GM19467 (cell line): ENCODE measurements around the gene MECP2.
"Not testable (repeated sequence)": the region's sequence is repeated elsewhere in the genome, so short reads cannot be mapped to it uniquely, and the experiment has no call there.

ENCODE experiments used
- ATAC-seq: cut with Tn5 transposase; IDR thresholded peaks from one replicate; pipeline ENCODE4 v1.9.1; 2021; ENCODE audit warnings: mild to moderate bottlenecking, moderate library complexity; ENCODE audit not compliant: unreplicated experiment

MECP2 gene

GRCh38 chrX:154000051-154000450 is 97.5 kb downstream of the MECP2 start:
- no peak for ATAC-seq

DNA sequence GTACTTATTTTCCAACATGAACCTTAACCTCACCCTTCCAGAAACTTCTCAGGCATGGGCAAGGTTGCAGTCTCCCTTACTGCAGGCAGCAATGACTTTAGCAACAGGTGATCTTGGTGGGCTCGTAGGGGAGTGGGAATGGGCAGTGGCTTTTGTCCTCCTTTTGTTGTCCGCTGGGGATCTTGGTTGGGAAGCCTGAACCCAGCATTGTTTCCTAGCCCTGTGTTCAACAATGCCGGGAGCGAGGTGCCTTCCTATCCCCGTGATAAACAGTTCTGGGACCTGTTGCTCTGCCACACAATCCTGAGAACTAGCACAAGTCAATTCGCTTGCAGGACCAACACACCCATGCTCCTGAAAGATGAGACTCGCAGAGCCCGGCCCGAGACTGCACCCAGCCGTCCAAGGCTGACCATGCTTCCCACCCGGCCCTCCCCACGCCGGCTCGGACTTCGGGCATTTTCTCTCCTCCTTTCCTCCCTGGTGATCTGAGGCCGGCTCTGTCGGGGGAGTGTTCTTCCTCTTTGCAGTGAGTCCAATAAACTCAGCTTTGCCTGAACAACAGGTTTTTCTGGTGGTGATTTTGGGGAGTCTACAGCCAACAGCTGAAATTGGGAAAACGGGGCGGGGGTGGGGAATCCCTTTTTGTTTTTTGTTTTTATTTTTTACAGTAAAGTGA is 98.0 kb downstream of the MECP2 start:
- no peak for ATAC-seq

DNA sequence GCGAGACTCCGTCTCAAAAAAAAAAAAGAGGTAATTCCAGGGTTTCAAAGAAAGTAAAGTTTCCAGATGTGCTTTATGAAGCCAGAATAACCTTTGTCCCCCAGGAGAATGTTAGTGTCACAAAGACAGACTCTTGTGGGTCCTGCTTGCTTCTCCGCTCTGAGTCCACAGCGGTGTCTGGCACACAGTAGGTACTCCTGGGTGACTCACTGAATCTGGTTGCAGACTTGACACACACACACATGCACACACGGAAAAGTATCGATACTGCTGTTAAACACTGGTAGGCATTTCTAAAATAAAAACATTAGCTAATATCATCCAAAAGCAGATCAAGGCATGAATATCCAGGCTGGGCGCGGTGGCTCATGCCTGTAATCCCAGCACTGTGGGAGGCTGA is 102.0 kb downstream of the MECP2 start:
- ATAC-seq = no peak

GRCh38 chrX:153994398-153994797 is 103.1 kb downstream of the MECP2 start:
- not testable (repeated sequence) for ATAC-seq

DNA sequence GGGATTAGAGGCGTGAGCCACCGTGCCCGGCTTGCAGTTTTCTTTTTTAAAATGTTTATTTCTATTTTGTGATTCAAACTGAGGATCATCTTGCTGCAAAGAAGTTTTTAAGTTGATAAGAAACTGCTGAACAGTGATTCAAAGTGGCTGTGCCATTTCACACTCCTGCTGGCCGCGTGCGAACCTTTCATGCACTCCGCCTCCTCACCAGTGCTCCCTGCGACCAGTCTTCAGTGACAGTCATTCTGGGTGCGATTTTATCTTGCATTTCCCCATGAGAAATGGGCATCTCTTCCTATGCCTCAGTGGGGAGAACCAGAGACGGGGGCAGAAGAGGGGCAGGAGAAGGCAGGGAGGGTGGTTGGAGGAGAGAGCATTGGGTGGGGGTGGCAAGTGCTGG is 103.5 kb downstream of the MECP2 start:
- ATAC-seq = no peak

- ATAC-seq = no peak
Observed at GRCh38 chrX:153993079-153993478, 104.4 kb downstream of the MECP2 start.

GRCh38 chrX:153992180-153992579 is 105.3 kb downstream of the MECP2 start:
- no peak for ATAC-seq

DNA sequence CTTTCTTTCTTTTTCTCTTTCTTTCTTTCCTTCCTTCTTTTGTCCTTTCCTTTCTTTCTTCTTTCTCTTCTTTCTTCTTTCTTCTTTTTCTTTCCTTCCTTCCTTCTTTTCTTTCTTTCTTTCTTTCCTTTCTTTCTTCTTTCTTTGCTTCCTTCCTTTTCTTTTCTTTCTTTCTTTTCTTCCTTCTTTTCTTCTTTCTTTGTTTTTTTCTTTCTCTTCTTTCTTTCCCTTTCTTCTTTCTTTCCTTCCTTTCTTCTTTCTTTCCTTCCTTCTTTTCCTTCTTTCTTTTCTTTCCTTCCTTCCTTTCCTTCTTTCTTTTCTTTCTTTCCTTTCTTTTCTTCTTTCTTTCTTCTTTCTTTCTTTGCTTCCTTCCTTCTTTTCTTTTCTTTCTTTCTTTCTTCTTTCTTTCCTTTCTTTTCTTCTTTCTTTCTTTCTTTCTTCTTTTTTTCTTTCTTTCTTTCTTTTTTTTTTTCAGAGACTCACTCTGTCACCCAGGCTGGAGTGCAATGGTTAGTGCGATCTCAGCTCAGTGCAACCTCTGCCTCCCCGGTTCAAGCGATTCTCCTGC is 106.4 kb downstream of the MECP2 start:
- ATAC-seq = no peak

DNA sequence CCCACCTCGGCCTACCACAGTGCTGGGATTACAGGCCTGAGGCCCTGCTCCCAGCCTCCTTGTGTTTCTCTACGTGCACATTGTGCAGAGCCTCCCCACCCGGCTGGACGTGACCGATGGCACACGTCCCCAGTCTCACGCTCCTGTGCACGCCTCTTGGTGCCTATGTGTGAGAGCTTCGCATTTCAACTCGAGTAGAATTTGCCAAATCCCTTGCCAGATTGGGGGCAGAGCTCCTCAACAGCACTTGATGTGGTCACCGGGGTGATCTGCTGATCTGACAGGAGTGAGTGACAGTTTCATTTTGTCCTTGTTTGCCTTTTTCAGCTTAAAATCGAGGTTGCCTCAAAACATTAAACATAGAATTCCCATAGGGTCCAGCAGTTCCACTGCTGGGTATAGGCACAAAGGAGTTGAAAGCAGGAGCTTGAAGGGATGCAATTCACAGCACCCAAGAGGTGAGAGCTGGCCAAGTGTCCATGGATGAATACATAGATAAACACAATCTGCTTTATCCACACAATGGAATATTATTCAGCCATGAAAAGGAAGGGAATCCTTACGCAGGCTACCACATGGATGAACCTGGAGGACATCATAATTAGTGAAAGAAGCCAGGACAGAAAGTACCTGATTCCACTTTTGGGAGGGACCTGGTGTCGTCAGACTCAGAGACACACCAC is 107.4 kb downstream of the MECP2 start:
- no peak for ATAC-seq

GRCh38 chrX:153988493-153988892 is 109.0 kb downstream of the MECP2 start:
- ATAC-seq = no peak

- ATAC-seq = no peak
Observed at GRCh38 chrX:153984351-153985178, 113.0 kb downstream of the MECP2 start.

DNA sequence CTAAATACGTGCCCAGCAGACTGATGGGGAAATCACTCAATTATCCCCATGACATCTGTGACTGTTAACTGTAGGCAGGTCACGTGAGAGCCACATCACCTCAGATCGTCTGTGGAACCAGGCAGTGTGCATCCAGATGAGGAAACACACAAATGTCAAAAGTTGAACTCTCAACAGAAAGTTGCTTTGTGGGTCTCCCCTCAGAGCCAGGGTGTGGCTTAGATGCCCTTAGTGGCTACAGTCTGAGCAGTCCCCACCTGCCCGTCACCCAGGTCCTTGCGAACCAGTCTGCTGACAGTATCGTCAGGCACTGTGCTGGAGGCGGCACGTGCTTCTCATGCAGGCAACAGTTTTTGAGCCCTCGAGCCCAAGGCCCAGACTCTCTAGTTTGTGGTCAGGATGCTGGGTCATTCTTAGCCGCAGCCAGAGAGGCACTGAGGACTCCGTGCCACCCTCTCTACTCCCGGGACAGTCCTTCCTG is 114.2 kb downstream of the MECP2 start:
- ATAC-seq = no peak

GRCh38 chrX:153981771-153982533 is 115.6 kb downstream of the MECP2 start:
- ATAC-seq = no peak

DNA sequence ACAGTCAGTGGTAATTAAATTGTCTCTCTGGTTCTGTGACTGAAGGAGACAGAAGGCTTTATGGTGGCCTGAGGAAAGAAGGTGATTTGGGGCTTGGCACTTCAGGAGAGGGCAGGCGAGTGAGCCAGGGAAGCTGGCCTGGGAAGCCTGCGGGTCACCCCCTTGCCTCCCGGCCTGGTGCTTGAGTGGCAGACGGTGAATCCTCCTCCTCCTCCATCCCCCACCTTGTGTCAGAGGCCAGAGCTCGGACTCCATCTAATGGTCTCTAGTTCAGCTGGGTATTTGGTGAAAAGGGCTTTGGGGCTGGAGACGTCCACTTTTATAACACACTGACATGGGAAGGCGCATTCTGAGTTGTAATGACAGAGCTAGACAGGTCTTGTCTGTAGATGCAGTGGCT is 116.3 kb downstream of the MECP2 start:
- ATAC-seq = no peak

GRCh38 chrX:153980394-153980793 is 117.1 kb downstream of the MECP2 start:
- ATAC-seq = not testable (repeated sequence)

- ATAC-seq = no peak
Observed at GRCh38 chrX:153974726-153975286, 122.7 kb downstream of the MECP2 start.

GRCh38 chrX:153974003-153974725 is 123.4 kb downstream of the MECP2 start:
- ATAC-seq = no peak

DNA sequence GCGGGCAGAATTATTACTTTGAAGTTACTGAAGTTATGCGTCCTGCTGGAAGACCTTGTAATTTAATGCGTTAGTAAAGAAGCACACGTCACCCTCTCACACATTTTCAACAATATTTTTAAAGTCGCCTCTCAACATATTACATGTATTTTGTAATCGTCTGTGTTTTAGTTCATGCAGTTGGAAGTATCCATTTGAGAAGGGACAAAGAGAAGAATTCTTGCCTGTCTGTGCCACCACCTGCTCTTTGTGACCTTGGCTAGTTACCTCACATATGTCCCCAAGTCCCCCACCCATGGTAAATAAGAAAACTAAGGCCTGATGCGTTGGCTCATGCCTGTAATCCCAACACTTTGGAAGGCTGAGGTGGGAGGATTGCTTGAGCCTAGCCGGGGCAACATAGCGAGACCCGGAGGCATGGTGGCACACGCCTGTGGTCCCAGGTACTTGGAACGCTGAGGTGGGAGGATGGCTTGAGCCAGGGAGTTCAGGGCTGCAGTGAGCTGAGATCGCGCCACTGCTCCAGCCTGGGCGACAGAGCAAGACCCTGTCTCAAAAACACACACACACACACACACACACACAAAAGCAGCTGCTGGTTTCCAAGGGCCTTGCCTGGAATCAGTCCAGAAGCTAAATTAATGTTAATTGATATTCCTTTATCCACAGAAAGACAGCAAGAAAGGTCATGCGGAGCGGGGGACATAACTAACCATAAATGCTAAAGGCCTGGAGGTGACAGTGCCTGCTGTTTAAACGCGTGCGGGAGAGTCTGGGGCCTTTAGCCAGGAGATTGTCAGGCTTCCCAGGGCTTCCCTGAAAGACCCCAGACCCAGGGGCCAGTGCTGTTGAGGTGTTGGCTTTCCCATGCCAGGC is 124.2 kb downstream of the MECP2 start:
- no peak for ATAC-seq
